Keratinocyte (primary cell): Measurements from ENCODE around the gene MED25. TPM values are rescaled to one million over a fixed set of nuclear protein-coding genes. Genes with fewer than 3 reads are reported as not detected.

Experiments
- DNase-seq: peaks from one replicate; pipeline ENCODE4 v3.0.0-alpha.2; 2011; ENCODE audit warnings: low read depth, missing footprints, low spot score
- FAIRE-seq: peaks from 2 replicates; lab custom pipeline; 2011; peaks lifted over from hg19 to GRCh38; lab: Jason Lieb, UNC
- H2AFZ ChIP-seq: 2 replicates; pipeline ENCODE4 v1.6.0; 2012; ENCODE audit warnings: low read length, control low read depth, inconsistent platforms; ENCODE audit not compliant: control insufficient read depth
- H3K27ac ChIP-seq: 2 replicates; pipeline ENCODE4 v1.5.1; 2011; ENCODE audit warnings: low read length; ENCODE audit not compliant: control insufficient read depth, insufficient read depth
- H3K27me3 ChIP-seq: 3 replicates; pipeline ENCODE4 v1.6.0; 2011; ENCODE audit warnings: low read length; ENCODE audit not compliant: control insufficient read depth, insufficient read depth; ENCODE audit errors: extremely low read depth
- H3K36me3 ChIP-seq, 2 experiments: 2 replicates in 1 of 2; 3 replicates in 1 of 2; pipeline ENCODE4 v1.5.1; 2011; ENCODE audit warnings: low read length in 2 of 2, mild to moderate bottlenecking in 1 of 2; ENCODE audit not compliant: control insufficient read depth in 2 of 2, insufficient read depth in 2 of 2; ENCODE audit errors: extremely low read depth in 1 of 2
- H3K4me1 ChIP-seq: 3 replicates; pipeline ENCODE4 v1.5.1; 2011; ENCODE audit warnings: low read length; ENCODE audit not compliant: control insufficient read depth, insufficient read depth; ENCODE audit errors: extremely low read depth
- H3K4me2 ChIP-seq: 3 replicates; pipeline ENCODE4 v1.6.0; 2011; ENCODE audit warnings: low read depth, low read length; ENCODE audit not compliant: control insufficient read depth, insufficient read depth; ENCODE audit errors: extremely low read depth
- H3K4me3 ChIP-seq, 3 experiments: fragments of 200-600 bp in 1 of 3; sonication (generic) in 1 of 3; 2 replicates in 2 of 3; 3 replicates in 1 of 3; pipeline ENCODE4 v1.5.1; 2011 to 2016; ENCODE audit warnings: low read length in 3 of 3, mild to moderate bottlenecking in 3 of 3, control low read depth in 2 of 3, inconsistent platforms in 1 of 3, low read depth in 1 of 3, mixed read lengths in 1 of 3, mixed run types in 1 of 3, moderate library complexity in 1 of 3; ENCODE audit not compliant: control insufficient read depth in 2 of 3, insufficient read depth in 2 of 3; ENCODE audit errors: extremely low read depth in 1 of 3
- H3K79me2 ChIP-seq: 2 replicates; pipeline ENCODE4 v1.6.0; 2012; ENCODE audit warnings: low read length; ENCODE audit not compliant: control insufficient read depth, insufficient read depth
- H3K9ac ChIP-seq: 3 replicates; pipeline ENCODE4 v1.6.0; 2011; ENCODE audit warnings: low read length; ENCODE audit not compliant: control insufficient read depth, insufficient read depth; ENCODE audit errors: extremely low read depth
- H3K9me1 ChIP-seq: 3 replicates; pipeline ENCODE4 v1.6.0; 2011; ENCODE audit warnings: low read length; ENCODE audit not compliant: control insufficient read depth, insufficient read depth; ENCODE audit errors: extremely low read depth
- H3K9me3 ChIP-seq: 2 replicates; pipeline ENCODE4 v1.5.1; 2012; ENCODE audit warnings: low read depth, low read length; ENCODE audit not compliant: control insufficient read depth
- H4K20me1 ChIP-seq: 3 replicates; pipeline ENCODE4 v1.6.0; 2011; ENCODE audit warnings: low read length; ENCODE audit not compliant: control insufficient read depth, insufficient read depth; ENCODE audit errors: extremely low read depth
- CTCF ChIP-seq, 3 experiments: IDR thresholded peaks in 1 of 3; conservative IDR thresholded peaks in 1 of 3; optimal IDR thresholded peaks in 1 of 3; 2 replicates in 2 of 3; 3 replicates in 1 of 3; pipeline versions ENCODE3 to v1.5.1; 2011; ENCODE audit warnings: low read length in 3 of 3, mild to moderate bottlenecking in 3 of 3, moderate library complexity in 2 of 3, control low read depth in 1 of 3, inconsistent platforms in 1 of 3; ENCODE audit not compliant: insufficient read depth in 2 of 3; ENCODE audit errors: extremely low read depth in 1 of 3
- EZH2 ChIP-seq: IDR thresholded peaks from one replicate; pipeline ENCODE4 v1.6.1; 2012; ENCODE audit warnings: inconsistent platforms, mild to moderate bottlenecking, low read length, moderate library complexity
- dilution Hi-C: fragments of 300-500 bp; cut with MboI; formaldehyde crosslinking; loops from one replicate; pipeline ENCODE4 v1.7.0; 2020; ENCODE audit warnings: low sequenced_read_pairs; ENCODE audit not compliant: extremely low pct_ligation_motif_present
- polyA plus RNA-seq, 5 experiments: library from polyadenylated mRNA; depleted of rRNA in 3 of 5; stranded (reverse) in 3 of 5; stranded (forward) in 1 of 5; unstranded in 1 of 5; fragments of >200 nt; gene quantifications; 1 replicate in 1 of 5; 2 replicates in 3 of 5; 3 replicates in 1 of 5; pipeline versions ENCODE4 v1.2.1 to v1.2.3, GENCODE V29; 2011 to 2012; ENCODE audit warnings: missing spikeins in 2 of 5, low read depth in 1 of 5, low replicate concordance in 1 of 5

The MED25 gene
- polyA plus RNA-seq, 1 donor (not counting 4 experiments of a cell fraction or from before 2014, with no cell fraction given) = 12.5 TPM

- H4K20me1 ChIP-seq = no peaks in the 10 kb centered on the region
- H3K4me2 ChIP-seq = no peak overlapping the region
- TF ChIP-seq EZH2 (no peak), CTCF (optimal IDR thresholded peaks at IDR 0.05 in 1 of 3, IDR thresholded peaks at IDR 0.05 in 1 of 3, conservative IDR thresholded peaks at IDR 0.05 in 1 of 3; ENCODE audit: extremely low read depth in 1 of 3, insufficient read depth in 2 of 3, low read length in 3 of 3) (no peak)
- FAIRE-seq = no peak
- no peaks in the 10 kb centered on the region for H3K9me1 ChIP-seq
- peaks cover 12 to 24% of the 10 kb centered on the region in 2 experiments for H3K36me3 ChIP-seq
- no peak for DNase-seq
- no peak overlapping the region for H2AFZ ChIP-seq
- dilution Hi-C loops = no loop called here
- no peak overlapping the region for H3K9ac ChIP-seq
- no peaks in the 10 kb centered on the region for H3K27me3 ChIP-seq
- H3K4me1 ChIP-seq = peaks cover 22% of the 10 kb centered on the region
- H3K79me2 ChIP-seq = peaks cover 27% of the 10 kb centered on the region
- no peak overlapping the region for H3K27ac ChIP-seq
- no peaks in the 10 kb centered on the region for H3K9me3 ChIP-seq
- H3K4me3 ChIP-seq = no peak overlapping the region
These were observed 54.4 kb downstream of the MED25 start for GRCh38 chr19:49872245-49873128.

- Histone ChIP-seq H3K9me3 (no peaks in the 10 kb centered on the region), H3K9me1 (no peaks in the 10 kb centered on the region), H3K79me2 (peaks cover 27% of the 10 kb centered on the region), H2AFZ (no peak overlapping the region), H4K20me1 (no peaks in the 10 kb centered on the region), H3K36me3 (peaks cover 12 to 24% of the 10 kb centered on the region in 2 experiments), H3K9ac (no peak overlapping the region), H3K4me2 (no peak overlapping the region), H3K27ac (no peak overlapping the region), H3K4me1 (peaks cover 22% of the 10 kb centered on the region), H3K27me3 (no peaks in the 10 kb centered on the region), H3K4me3 (no peak overlapping the region)
- DNase-seq (no peak), FAIRE-seq (no peak)
- dilution Hi-C loops = no loop called here
- no peak for TF ChIP-seq CTCF (optimal IDR thresholded peaks at IDR 0.05 in 1 of 3, IDR thresholded peaks at IDR 0.05 in 1 of 3, conservative IDR thresholded peaks at IDR 0.05 in 1 of 3; ENCODE audit: extremely low read depth in 1 of 3, insufficient read depth in 2 of 3, low read length in 3 of 3)
- TF ChIP-seq EZH2 = no peak
These were observed 55.0 kb downstream of the MED25 start for GRCh38 chr19:49873129-49873521.
